Thyroid gland (tissue), 4 donors: ENCODE data around the gene TREX2.

ENCODE experiments used
- CTCF ChIP-seq, 6 experiments: fragments of 200-600 bp in 3 of 6; fragments of 450-650 bp in 3 of 6; sonication (generic) in 3 of 6; IDR thresholded peaks; one replicate each; pipeline ENCODE4 v1.5.1; 2016 to 2019; ENCODE audit warnings: antibody characterized with exemption in 6 of 6, mild to moderate bottlenecking in 2 of 6, inconsistent platforms in 1 of 6, moderate library complexity in 1 of 6
- POLR2A ChIP-seq, 2 donors: fragments of 450-650 bp; IDR thresholded peaks; one replicate each; pipeline ENCODE4 v1.6.1; 2017; ENCODE audit warnings: antibody characterized with exemption in 2 of 2, mild to moderate bottlenecking in 2 of 2, moderate library complexity in 1 of 2

GRCh38 chrX:153410373-153410772 is 35.5 kb downstream of the TREX2 start:
- TF ChIP-seq CTCF (IDR thresholded peaks at IDR 0.05) (no peak), POLR2A (IDR thresholded peaks at IDR 0.05) (no peak)
